Peyer's patch (tissue), 4 donors: Measurements from ENCODE around the gene CHD5. TPM values are rescaled to one million over a fixed set of nuclear protein-coding genes. Genes with fewer than 3 reads are reported as not detected.
A peak's percentile ranks its signal among the peaks of the same experiment; 100 is the strongest.

ENCODE experiments used
- DNase-seq, 3 donors: peaks; one replicate each; pipeline ENCODE4 v3.0.0-alpha.2; 2017 to 2019
- H3K27ac ChIP-seq, 4 donors: fragments of 200-600 bp; sonication (generic); one replicate each; pipeline ENCODE4 v1.5.1; 2016 to 2019
- H3K27me3 ChIP-seq, 2 donors: fragments of 200-600 bp; sonication (generic); one replicate each; pipeline ENCODE4 v1.5.1; 2019
- H3K36me3 ChIP-seq, 3 donors: fragments of 200-600 bp; sonication (generic); one replicate each; pipeline ENCODE4 v1.5.1; 2016 to 2019
- H3K4me1 ChIP-seq, 4 donors: fragments of 200-600 bp; sonication (generic); one replicate each; pipeline ENCODE4 v1.5.1; 2016 to 2019
- H3K4me3 ChIP-seq, 4 donors: fragments of 200-600 bp; sonication (generic); 1 replicate in 3 of 4; 2 replicates in 1 of 4; pipeline ENCODE4 v1.5.1; 2016 to 2019; ENCODE audit warnings: mild to moderate bottlenecking in 1 of 4
- H3K9me3 ChIP-seq, 4 donors: fragments of 200-600 bp; sonication (generic); one replicate each; pipeline ENCODE4 v1.5.1; 2016 to 2019; ENCODE audit warnings: mild to moderate bottlenecking in 1 of 4
- POLR2A ChIP-seq, 2 donors: fragments of 450-650 bp; IDR thresholded peaks; one replicate each; pipeline ENCODE4 v1.5.1; 2017; ENCODE audit warnings: antibody characterized with exemption in 2 of 2, mild to moderate bottlenecking in 2 of 2, moderate library complexity in 2 of 2
- total RNA-seq, 4 donors: library from RNA; depleted of rRNA; stranded (reverse); fragments of >200 nt; gene quantifications; one replicate each; pipeline ENCODE4 v1.1.0, GENCODE V29; 2016
- TF ChIP-seq, protein P1 (sequence below), 6 experiments: fragments of 450-650 bp in 4 of 6; fragments of 200-600 bp in 2 of 6; sonication (generic) in 1 of 6; IDR thresholded peaks; one replicate each; pipeline ENCODE4 v1.5.1; 2017 to 2019; ENCODE audit warnings: antibody characterized with exemption in 6 of 6, mild to moderate bottlenecking in 3 of 6, moderate library complexity in 1 of 6

The CHD5 gene
- total RNA-seq, 4 donors from 2014 or later: under 0.01 to 0.66 (median 0.22) TPM

DNA sequence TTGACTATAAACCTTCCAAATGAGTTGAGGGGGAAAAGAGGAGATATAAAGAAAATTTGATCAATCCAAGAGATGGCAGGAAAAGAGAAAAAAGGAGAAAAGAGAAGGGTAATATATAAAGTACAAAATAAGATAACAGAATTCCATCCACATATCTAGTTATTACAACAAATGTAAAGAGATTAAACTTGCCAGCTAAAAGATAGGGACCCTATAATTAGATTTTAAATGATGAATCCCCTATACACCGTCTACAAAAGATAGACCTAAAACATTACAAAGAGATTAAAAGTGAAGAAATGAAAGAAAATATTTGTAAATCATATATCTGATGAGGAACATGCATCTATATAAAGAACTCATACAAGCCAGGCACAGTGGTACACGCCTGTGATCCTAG, 63.1 kb downstream of the CHD5 start:
- Histone ChIP-seq H3K4me3 (no peak overlapping the region), H3K27ac (no peak overlapping the region), H3K36me3 (no peaks in the 10 kb centered on the region), H3K9me3 (no peaks in the 10 kb centered on the region), H3K4me1 (no peaks in the 10 kb centered on the region), H3K27me3 (no peaks in the 10 kb centered on the region)
- TF ChIP-seq, protein P1, sequence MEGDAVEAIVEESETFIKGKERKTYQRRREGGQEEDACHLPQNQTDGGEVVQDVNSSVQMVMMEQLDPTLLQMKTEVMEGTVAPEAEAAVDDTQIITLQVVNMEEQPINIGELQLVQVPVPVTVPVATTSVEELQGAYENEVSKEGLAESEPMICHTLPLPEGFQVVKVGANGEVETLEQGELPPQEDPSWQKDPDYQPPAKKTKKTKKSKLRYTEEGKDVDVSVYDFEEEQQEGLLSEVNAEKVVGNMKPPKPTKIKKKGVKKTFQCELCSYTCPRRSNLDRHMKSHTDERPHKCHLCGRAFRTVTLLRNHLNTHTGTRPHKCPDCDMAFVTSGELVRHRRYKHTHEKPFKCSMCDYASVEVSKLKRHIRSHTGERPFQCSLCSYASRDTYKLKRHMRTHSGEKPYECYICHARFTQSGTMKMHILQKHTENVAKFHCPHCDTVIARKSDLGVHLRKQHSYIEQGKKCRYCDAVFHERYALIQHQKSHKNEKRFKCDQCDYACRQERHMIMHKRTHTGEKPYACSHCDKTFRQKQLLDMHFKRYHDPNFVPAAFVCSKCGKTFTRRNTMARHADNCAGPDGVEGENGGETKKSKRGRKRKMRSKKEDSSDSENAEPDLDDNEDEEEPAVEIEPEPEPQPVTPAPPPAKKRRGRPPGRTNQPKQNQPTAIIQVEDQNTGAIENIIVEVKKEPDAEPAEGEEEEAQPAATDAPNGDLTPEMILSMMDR (IDR thresholded peaks at IDR 0.05): no peak
- no peak for TF ChIP-seq POLR2A (IDR thresholded peaks at IDR 0.05)
- no peak for DNase-seq

DNA sequence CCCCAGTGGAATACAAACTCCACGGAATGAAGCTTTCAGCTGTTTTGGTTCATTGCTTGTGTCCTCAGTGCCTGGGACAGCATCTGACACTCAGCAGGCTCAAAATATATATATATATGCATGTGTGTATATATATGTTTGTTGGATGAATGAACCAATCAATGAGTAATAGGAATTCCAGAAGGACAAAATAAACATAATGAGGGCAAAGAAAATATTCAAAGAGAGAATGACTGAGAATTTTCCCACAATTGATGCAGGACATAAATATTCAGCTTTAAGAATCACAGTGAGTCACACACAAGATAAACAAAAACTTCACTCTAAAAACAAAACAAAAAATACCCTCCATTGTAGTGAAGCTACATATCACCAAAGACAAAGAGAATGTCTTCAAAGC, 64.0 kb downstream of the CHD5 start:
- H3K4me3 ChIP-seq: no peak overlapping the region
- TF ChIP-seq, protein P1 (IDR thresholded peaks at IDR 0.05): no peak
- no peak for TF ChIP-seq POLR2A (IDR thresholded peaks at IDR 0.05)
- no peaks in the 10 kb centered on the region for H3K27me3 ChIP-seq
- no peaks in the 10 kb centered on the region for H3K36me3 ChIP-seq
- DNase-seq: no peak
- H3K9me3 ChIP-seq: no peaks in the 10 kb centered on the region
- no peaks in the 10 kb centered on the region for H3K4me1 ChIP-seq
- H3K27ac ChIP-seq: no peak overlapping the region

DNA sequence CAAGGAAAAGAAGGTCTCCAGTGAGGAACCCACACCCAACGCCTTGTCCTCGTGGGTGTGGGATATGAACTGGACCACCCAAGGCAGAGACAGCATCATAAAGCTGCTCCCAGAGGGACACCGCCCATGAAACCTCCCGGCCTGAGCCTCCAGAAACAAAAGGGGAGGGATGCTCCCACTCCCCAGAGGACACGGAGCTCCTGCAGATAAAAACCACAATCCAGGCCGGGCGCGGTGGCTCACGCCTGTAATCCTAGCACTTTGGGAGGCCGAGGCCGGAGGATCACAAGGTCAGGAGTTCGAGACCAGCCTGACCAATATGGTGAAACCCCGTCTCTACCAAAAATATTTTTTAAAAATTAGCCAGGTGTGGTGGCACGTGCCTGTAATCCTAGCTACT, 66.4 kb downstream of the CHD5 start:
- H3K27me3 ChIP-seq: no peaks in the 10 kb centered on the region
- H3K36me3 ChIP-seq: no peaks in the 10 kb centered on the region
- no peak for DNase-seq
- no peak overlapping the region for H3K27ac ChIP-seq
- H3K9me3 ChIP-seq: no peaks in the 10 kb centered on the region
- no peak for TF ChIP-seq POLR2A (IDR thresholded peaks at IDR 0.05)
- TF ChIP-seq, protein P1 (IDR thresholded peaks at IDR 0.05): no peak
- no peak overlapping the region for H3K4me3 ChIP-seq
- H3K4me1 ChIP-seq: no peaks in the 10 kb centered on the region

DNA sequence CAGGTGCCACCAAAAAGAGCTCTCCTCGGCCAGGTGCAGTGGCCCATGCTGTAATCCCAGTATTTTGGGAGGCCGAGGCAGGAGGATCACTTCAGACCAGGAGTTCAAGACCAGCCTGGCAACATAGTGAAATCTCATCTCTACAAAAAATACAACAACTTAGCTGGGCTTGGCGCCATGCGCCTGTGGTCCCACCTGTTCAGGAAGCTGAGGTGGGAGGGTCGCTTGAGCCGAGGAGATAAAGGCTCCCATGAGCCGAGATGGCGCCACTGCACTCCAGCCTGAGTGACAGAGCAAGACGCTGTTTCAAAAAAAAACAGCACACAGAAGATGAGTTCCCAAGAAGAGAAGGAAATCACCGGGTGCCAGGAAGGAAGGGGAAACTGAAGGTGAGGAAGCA, 67.0 kb downstream of the CHD5 start:
- Histone ChIP-seq H3K9me3 (no peaks in the 10 kb centered on the region), H3K4me3 (no peak overlapping the region), H3K27ac (no peak overlapping the region), H3K36me3 (no peaks in the 10 kb centered on the region), H3K4me1 (no peaks in the 10 kb centered on the region), H3K27me3 (no peaks in the 10 kb centered on the region)
- DNase-seq: peak in 1 of 3 donors; percentile 10
- no peak for TF ChIP-seq POLR2A (IDR thresholded peaks at IDR 0.05)
- TF ChIP-seq, protein P1 (IDR thresholded peaks at IDR 0.05): no peak

DNA sequence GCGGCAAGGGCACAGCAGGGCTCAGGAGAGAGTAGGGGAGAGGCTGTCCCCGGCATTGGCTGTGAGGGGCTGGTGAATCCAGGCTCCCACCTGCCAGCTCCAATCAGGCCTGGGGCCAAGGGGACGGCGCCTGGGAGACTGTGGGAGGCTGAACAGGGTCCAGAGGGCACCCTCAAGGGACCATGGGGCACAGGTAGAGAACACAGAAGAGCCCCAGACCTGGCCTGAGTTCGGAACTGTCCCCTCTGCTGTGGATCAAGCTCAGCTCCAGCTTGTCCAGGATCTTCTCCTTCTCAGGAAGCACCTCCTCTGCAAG, 67.5 kb downstream of the CHD5 start:
- DNase-seq: peak in 1 of 3 donors; percentile 24
- no peaks in the 10 kb centered on the region for H3K9me3 ChIP-seq
- TF ChIP-seq POLR2A (IDR thresholded peaks at IDR 0.05): no peak
- TF ChIP-seq, protein P1 (IDR thresholded peaks at IDR 0.05): no peak
- H3K4me3 ChIP-seq: no peak overlapping the region
- H3K4me1 ChIP-seq: no peaks in the 10 kb centered on the region
- no peaks in the 10 kb centered on the region for H3K36me3 ChIP-seq
- H3K27ac ChIP-seq: no peak overlapping the region
- H3K27me3 ChIP-seq: no peaks in the 10 kb centered on the region

DNA sequence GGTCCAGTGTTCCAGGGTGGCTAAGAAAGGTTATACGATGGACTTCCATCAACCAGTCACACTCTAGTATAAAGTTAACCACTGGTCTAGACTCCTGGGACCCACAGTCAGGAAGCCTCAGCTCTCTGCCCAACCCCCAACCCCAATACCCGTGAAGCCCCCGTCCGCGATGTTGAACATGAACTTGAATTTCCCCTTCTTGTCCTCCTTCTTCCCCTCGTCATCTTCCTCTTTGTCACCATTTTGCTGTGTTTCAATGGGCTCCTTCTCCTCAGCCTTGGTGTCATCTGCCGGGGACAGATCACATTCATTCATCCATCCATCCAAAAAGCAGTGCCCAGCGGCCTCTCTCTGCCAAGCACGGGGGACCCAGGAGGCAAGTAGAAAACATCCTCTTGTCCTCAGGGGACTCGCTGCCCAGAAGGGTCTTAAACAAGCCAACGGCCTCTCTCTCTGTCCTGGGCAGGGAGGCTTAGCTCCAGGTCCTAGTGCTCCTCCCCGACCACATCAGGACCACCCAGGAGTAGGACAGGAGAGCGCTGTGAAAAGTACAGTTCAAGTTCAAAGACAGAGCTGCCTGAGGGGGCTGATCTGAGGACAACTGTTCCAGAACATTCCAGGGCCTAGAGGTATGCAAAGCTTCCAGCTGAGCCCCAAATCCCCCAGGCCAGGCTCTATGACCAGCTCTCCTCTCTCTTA, 68.0 kb downstream of the CHD5 start:
- Histone ChIP-seq H3K27me3 (no peaks in the 10 kb centered on the region), H3K36me3 (no peaks in the 10 kb centered on the region), H3K9me3 (no peaks in the 10 kb centered on the region), H3K27ac (no peak overlapping the region), H3K4me3 (no peak overlapping the region), H3K4me1 (no peaks in the 10 kb centered on the region)
- peak in 1 of 3 donors; percentile 16 for DNase-seq
- TF ChIP-seq POLR2A (IDR thresholded peaks at IDR 0.05): no peak
- TF ChIP-seq, protein P1 (IDR thresholded peaks at IDR 0.05): no peak
